Right lung (tissue), 5 donors: Measurements from ENCODE around the gene LINGO1. TPM values are rescaled to one million over a fixed set of nuclear protein-coding genes. Genes with fewer than 3 reads are reported as not detected.

Source experiments
- DNase-seq, 2 donors: peaks; one replicate each; pipeline ENCODE4 v3.0.0-alpha.2; 2013
- polyA plus RNA-seq, 5 donors: library from polyadenylated mRNA; unstranded; fragments of 120-200 nt; gene quantifications; one replicate each; pipeline versions ENCODE4 v1.2.1 to v1.2.3, GENCODE V29; 2013; ENCODE audit warnings: inconsistent platforms in 1 of 5, low replicate concordance in 1 of 5; ENCODE audit not compliant: insufficient read length in 5 of 5, insufficient read depth in 1 of 5

LINGO1 gene
- polyA plus RNA-seq, 5 donors: 13.5 to 21.5 (median 14.5) TPM

DNA sequence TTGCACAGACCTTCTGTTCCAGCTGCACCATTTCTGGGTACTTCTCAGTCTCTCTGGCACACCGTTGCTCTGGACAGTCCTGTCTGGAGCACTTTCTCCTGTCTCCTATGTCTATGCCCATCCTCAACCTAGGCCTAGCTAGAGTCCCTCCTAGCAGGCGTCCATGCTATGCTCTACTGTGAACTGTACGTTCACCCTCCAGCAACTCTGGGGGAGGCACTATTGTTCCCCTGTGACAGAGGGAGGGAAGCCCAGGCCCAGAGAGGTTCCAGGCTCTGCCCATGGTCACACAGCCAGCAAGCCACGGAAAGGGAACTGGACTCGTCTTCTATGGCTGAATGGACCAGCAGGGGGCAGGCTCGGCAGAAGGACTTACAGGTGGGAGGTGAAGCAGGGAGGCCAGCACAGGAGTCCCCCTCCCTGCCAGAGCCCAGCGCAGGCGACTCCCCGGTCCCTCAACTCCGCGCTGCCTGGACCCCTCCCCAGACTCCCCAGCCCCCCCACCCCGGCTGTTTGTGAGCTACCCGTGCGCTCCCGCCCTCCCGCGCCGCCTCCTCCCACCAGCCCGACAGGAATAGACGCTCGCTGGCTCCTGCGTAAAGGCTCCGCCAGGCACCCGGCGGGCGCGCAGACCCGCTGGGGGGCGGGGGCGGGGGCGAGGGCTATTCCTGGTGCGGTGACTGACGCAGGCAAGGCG lies 1.7 kb upstream of the LINGO1 start:
- DNase-seq: no peak

DNA sequence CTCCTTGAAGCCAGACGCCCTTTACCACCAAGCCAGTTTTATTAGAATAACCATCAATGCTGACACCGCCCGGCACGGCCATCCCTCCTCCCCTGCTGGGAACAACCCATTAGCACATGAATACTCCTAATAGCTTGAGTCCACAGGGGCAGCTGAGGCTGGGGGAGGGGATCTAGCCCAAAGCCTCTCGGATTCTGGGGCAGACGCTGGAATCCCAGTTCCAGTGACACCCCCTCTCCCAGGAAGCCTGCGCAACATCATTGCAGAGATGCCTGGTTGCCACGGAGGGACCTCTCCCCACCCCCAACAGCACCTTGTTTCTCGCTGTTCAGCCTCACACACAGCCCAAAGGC lies 1.2 kb upstream of the LINGO1 start:
- DNase-seq: no peak

DNA sequence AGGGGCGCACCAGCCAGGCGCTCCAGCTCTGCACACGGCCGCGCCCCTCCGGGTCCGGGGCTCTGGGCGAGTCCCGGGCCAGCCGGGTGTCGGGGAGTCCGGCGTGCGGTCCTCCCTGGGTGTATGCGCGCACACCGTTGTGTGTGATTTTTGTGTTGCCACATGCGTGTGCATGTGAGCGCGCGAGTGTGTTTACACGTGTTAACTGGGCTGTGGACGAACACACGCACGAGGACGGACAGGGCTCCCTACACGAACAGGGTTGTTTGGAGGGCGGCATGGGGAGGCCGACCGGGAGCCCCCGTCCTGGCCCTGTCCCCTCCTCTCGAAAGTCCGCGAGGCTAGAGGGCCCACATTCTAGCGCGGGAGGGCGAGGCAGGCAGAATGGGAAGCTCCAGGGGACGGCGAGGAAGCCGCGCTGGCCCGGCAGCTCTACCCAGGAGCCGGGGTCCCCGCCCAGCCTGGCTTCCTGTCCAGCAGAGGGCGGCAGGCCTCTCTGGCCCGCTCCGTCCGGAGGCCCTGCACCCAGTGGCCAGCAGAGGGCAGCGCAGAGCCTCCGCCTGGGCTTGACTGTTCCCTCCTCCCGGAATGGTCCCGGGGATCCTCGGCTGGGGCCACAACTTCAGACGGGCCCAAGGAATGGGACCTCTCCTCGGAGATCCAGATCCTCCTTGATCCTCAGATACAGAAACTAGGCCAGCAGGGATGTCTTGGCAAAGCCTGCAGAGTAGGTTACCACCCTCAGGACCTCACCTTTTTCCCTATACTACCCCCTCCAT lies 611 bp upstream of the LINGO1 start:
- DNase-seq: peak; percentile 82 to 85

DNA sequence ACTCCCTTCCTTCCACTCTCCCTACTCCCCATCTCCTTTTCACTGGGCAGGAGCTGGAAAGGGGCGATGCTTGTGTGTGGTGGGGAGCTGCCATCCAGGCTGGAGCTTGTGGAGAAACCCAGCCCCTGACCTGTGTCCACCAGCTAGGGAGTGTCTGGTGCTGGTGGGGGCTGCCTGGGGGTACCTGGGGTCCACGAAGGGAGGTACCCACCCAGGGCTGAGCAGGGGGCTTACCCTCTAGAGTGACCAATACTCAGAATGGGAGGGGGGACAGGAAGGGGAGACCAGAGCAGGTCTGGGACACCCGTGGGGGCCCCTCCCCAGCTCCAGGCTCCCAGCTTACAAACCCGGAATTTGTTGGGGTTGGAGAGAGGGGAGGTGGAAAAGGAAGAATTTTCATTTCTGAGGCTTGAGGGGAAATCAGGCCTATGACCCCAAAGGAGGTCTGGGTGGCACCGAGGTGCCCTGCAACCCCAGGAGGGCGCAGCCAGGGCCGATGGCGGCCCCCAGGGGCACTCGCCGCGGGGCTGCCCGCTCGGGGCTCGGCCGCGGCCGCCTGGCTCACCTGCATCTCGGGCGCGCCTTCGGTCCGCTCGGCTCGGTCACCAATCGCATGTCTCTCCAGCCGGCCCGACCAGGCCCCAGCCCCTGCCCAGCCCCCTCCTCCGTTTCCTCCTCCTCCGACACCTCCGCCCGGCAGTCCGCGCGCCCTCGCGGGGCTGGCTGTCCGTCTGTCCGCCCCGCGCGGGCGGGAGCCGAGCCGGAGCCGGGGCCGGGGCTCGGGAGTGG lies 773 bp downstream of the LINGO1 start:
- no peak for DNase-seq

DNA sequence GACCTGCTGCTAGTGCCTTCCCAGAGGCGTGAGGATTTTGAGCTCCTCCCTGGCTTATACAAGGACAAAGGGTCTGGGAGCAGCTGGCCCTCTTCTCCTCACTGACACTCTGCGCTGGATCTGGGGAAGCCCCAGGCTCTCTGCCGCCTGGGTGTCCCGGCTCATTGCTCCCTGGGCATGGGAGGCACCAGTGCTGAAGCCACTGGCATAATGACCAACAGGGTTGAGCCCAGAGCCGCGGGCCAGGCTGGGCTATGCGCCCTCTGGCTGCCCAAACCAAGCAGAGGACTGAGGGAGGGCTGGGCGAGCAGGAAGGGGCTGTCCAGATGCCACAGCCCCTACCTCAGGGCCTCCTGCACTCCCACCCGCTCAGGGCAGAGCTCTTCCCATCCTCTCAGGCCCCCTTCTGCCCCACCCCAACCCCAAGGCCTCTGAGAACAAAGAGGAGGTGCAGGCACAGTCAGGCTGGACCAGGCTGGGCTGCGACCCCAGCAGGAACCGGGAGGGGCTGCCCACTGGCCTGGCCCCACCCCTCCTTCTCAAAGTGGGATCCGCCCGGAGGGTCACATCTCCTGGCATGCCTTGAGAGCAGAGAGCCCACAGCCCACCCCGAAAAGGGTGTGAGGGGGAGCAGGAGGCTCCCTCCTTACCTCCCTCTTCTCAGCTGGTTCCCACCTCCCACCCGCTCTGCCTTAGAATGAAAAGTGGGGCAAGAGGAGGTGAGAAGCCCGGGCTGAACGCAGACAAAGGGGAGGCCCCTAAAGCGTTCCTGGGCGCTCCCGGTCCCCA lies 1.6 kb downstream of the LINGO1 start:
- DNase-seq: peak in 1 of 2 donors; percentile 40

DNA sequence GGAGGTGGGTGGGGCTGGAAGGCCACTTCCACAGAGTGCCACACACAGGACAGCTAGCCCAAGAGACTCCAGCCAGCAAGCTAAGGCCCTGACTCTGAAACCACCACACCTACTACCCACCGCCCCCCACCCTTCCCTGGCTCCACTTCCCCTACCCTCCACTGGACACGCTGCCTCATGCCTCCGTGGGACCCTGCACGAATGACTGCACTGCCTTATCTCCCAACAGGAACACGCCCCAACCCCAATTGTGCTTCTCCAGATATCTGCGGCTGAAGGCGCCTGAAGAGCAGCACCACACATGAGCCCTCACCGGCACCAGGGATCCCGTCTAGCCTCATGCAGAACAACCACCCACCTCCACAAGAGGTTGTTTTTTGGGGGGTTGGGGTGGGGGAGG lies 2.7 kb downstream of the LINGO1 start:
- no peak for DNase-seq

DNA sequence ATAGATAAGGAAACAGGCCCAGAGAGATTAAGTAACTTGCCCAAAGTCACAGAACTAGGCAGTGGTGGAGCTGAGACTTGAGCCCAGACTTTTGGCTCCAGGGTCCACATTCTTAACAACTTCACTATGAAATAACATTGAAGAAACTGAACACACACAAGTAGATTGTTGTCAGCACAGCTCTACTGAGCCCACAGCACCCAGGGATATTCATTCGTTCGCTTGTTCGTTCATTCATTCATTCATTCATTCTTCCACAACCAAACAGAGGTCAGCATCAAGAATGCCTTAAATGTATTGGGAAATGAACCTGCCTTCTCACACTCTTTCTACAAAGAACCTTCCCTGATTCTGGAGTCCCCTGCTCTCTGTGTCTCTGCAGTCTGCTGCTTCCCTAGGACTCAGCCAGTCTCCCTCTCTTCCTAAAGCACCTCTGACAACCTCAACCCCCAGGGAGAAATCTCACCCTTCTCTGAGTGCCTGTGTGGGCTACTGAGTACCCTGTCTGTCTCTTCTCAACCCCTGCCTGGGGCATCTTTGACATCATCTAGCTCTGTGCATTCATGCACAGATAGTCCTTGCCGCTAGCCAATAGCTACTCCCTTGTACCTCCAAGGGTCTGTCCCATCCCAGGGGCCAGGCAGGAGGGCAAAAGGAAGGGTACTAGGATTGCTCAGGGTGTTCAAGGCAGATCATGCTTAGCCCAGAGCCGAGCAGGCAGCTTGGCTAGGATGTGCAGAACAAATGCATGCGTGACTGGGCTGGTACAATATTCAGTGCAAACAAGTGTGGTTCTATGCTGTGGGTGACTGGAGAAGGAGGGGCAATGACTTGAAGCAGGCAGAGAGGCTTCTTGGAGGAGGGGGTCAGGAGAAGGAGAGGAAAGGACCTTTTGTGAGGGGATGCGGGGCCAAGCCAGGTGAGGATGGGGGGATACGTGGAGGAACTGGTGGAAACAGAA lies 3.4 kb downstream of the LINGO1 start:
- no peak for DNase-seq

DNA sequence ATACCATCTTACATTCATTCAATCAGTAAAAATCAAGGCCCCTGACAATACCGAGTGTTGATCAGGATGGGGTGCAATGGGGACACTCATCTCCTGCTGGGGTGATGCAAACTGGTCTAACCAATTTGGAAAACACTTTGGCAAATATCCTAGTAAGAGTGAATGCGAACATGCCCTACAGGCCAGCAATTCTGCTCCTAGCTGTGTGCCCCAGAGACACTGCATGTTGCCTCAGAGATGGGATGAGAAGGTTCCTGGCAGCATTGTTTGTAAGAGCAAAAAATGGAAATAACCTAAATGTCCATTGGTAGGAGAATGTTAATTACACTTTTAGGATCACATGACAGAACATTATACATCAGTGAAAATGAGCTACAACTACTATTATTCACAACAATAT lies 4.7 kb downstream of the LINGO1 start:
- no peak for DNase-seq

DNA sequence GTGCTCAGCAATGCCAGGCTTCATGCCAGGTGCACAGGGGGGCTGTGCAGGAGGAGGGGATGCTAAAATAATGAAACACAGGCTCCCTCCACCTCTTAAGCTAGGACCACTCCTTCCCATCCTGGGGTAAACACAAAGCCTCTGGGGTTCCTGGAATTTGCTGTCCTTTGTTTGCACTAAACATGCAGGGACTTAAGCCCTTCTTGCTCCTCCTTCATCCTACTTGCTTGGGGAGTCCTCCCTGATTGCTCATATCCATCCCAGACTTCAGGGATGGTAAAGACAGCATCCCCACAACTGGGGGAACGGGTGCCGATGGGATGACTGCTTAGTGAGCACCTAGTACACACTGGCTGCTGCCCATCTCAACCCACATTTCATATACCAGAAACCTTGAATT lies 5.1 kb downstream of the LINGO1 start:
- DNase-seq: no peak

DNA sequence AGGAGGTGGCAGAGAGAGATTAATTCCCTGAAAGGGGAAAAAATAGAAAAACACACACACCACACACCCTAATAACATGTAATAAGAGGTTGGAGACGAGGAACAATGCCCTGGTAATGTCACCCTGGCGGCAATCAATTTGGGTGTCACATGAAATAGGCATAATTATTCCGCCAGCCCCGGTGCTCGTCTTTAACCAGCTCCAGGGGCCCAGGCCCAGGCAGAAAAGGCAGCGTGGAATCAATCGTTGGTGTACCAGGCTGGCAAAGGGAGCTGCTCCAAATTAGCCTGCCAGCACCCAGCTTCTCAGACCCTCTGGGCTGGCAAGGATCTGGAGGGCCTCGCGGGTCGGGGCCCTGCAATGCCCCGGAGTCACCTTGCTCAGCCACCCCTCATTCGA lies 5.6 kb downstream of the LINGO1 start:
- no peak for DNase-seq

DNA sequence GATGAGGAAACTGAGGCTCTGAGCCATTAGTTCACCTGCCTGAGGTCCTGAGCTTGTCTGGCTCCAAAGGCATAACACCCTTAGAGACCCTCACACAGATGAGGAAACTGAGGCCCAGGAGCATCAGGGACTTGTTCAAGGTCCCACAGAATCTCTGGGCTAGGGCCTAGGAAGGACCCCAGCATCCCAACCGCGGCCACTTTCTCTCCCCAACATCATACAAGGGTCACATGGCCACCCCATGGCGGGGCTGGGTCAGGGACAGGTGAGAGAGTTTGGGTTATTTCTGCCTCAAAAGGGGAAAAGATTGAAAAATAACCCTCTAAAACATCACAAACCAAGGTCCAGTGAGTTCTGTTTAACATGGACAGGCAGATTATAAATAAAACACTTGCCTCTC lies 6.7 kb downstream of the LINGO1 start:
- no peak for DNase-seq

DNA sequence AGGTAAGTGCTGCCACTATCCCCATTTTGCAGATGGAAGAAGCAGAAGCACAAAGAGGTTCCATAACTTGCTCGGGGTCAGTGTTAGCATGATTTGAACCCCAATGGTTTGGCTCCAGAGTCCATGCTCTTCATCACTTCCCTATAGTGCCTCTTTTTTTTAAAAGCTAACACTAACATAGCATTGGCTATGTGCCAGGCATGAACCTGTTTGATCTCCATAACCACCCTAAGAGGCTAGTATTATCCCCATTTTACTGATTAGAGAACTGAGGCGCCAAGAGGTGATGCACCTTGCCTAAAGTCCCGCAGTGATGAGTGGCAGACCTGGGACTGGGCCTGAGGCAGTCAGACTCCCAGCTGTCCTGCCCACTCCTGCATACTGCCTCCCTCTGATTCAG lies 7.3 kb downstream of the LINGO1 start:
- DNase-seq: no peak

DNA sequence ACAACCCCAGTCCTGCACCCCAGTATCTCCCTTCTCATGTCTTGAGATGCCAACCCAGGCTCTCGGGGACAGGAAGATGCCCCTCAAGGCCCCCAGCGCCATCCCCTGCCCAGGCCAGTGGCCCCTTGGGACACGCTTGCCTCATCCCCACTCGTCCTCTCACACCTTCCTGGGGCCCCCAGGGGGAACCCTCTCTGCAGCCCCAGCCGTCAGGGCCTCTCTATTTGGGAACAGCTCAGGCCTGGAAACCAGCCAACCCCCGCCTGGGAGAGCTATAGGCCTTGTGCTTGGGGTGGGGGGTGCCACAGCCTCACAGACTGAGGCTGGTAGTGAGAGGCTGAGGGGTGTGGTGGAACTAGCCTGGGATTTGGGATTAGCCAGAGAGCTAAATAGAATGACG lies 7.8 kb downstream of the LINGO1 start:
- DNase-seq: no peak

DNA sequence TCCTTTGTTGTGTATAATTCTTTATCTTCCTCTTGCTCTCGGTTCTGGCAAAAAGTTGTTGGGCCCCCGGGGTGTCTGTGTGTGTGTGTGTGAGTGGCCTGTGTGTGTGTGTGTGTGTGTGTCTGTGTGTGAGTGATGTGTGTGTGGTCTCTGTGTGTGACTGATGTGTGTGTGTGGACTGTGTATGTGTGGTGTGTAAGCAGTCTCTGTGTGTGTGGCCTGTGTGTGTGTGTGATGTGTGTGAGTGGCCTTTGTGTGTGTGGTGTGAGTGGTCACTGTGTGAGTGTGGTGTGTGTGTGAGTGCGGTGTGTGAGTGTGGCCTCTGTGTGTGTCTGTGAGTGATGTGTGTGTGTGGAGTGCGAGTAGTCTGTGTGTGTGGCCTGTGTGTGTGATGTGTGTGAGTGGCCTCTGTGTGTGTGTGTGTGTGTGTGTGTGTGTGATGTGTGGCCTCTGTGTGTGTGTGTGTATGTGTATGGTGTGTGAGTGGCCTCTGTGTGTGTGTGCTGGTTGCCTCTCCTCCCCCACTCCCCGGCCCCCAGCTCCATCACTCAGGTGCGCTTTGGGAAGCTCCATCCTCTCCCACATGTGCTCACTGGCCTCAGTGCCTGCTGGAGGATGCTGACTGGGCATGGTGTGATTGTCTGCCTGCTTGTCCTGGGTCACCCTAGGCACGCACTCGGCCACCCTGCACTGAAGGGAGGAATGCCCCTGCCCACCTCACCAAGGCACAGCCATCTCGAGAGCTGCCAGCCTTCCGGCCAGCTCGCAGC lies 8.8 kb downstream of the LINGO1 start:
- no peak for DNase-seq

DNA sequence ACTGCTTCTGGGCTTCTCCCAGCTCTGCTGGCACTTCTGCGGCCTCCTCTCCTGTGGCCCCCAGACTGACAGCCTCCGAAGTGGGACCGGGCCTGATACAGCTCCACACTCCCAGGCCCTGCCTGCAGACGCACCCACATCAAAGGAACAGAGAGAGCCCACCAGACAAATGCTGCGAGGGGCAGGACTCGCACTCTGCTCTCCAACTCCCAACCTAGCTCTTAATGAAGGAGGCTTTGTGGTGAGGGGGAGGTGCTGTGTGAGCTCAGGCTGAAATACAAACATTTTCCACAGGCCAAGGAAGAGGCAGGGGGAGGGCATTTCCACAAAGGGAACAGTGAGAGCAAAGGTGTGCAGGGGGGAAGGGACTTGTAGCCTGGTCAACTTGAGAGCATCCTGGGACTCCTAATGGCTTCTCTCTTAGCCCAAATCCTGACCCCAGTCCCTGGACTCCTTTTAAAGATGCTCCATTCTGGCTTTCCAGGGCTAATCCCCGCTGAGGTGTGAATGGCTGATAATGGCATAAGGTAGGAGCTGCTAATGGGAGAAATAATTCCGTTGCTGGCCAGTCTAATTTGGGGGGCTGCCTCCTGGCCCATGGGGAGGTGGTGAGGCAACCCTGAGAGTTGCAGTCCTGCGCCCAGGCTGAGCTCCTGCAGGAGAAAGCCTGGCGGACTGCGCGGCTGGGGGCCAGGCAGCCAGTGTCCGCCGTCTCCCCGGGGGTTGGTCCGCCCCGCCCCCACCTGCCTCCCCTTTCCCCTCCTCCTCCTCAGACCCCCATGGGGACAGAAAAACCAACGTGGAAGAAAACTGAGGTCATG lies 9.6 kb downstream of the LINGO1 start:
- no peak for DNase-seq

DNA sequence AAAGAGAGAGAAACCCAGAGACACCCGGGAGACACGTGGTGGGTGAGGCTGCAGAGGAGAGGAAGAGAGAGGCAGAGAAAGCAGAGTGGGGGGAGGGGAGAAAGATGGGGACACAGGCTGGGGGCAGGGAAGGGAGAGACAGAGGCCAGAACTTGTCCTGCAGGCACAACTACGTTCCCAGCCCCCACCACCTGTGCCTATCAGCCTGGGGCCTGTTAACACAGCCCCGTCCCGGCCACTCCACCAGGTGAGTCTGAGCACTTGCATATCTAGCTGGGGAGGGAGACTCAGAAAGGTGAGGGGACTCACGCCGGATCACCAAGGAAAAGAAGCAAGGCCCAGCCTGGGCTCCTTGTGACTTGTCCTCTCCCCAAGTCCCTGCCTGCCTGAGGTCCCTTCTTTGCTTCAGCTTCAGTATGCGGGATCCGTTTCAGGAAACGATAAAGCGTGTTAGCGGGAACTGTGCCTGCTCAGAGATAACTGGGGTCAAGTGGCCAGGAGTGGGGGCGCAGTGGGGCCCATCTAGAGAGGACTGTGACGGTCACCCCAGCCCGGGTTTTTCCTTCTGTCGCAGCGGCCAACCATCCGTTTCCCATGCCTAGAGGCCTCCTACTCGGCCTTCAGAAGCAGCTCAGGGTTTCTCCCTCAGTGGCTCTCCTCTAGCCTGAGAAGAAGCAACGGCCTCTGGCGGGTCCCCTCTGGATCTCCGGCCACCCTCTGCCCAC lies 10.3 kb downstream of the LINGO1 start:
- no peak for DNase-seq

DNA sequence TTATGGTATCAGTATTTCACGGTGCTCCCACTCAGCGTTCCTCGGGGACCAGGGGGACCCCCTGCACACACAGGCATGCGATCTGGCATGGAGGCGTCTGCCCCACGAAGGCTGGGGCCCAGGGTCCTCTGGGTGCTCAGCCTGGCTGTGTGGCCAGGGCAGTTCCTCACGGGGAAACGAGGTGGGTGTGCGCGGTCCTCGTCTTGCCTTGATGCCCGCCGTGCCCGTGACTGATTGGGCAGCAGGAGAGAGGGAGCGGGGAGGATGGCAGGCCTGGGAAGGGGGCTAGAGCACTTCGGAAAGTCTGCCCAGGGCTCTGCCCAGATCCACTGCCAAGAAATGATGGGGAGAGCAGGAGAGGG lies 10.9 kb downstream of the LINGO1 start:
- DNase-seq: no peak

DNA sequence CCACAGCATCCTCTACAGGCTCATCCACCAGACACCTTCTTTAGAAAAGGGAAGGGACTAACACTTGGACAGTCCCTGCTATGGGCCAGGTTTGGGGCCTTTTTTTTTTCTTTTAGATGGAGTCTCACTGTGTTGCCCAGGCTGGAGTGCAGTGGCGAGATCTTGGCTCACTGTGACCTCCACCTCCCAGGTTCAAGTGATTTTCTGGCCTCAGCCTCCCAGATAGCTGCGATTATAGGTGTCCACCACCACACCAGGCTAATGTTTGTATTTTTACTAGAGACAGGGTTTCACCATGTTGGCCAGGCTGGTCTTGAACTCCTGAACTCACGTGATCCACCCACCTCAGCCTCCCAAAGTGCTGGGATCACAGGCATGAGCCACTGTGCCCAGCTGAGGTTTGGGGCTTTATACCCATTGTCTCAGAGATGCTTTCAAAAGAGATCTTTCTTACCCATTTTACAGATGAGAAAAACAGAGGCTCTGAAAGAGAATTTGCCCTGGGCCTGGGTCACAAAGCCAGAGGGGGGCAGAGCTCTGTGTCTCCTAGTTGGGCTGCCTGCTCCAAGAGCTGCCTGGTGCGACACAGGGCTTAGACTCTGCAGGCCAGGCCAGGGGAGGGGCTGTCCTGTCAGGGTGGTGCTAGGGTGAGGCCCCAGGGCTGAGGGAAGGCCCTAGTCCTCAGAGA lies 11.6 kb downstream of the LINGO1 start:
- DNase-seq: no peak
